ENCODE measurements around the gene UBAC2.

The UBAC2 gene

GRCh38 chr13:99305566-99305965 lies 104.9 kb downstream of the UBAC2 start:
- Histone ChIP-seq H3K4me2 (no peak overlapping the region), H3K36me3 (ENCODE audit: insufficient read depth) (no peaks in the 10 kb centered on the region), H2AFZ (ENCODE audit: low read depth) (no peak overlapping the region), H3K27me3 (ENCODE audit: insufficient read depth, low read depth) (no peaks in the 10 kb centered on the region), H4K20me1 (ENCODE audit: insufficient read depth) (no peaks in the 10 kb centered on the region), H3K9ac (no peak overlapping the region), H3K4me1 (ENCODE audit: low read depth, poor library complexity, severe bottlenecking) (no peaks in the 10 kb centered on the region), H3K4me3 (IDR thresholded peaks at IDR 0.05; ENCODE audit: insufficient read depth, low read depth, low read length) (no peak overlapping the region), H3K79me2 (ENCODE audit: insufficient read depth, low read depth) (no peaks in the 10 kb centered on the region), H3K27ac (no peak overlapping the region)
- TF ChIP-seq CTCF (conservative IDR thresholded peaks at IDR 0.05; ENCODE audit: low read depth, low read length), result no peak

- Histone ChIP-seq H3K4me2 (no peak within 1 kb of the TSS), H3K79me2 (ENCODE audit: insufficient read depth, low read depth) (no peaks in the 10 kb centered on the region), H4K20me1 (ENCODE audit: insufficient read depth) (no peaks in the 10 kb centered on the region), H3K27me3 (ENCODE audit: insufficient read depth, low read depth) (no peaks in the 10 kb centered on the region), H3K4me3 (IDR thresholded peaks at IDR 0.05; ENCODE audit: insufficient read depth, low read depth, low read length) (no peak within 1 kb of the TSS), H3K27ac (no peak within 1 kb of the TSS), H3K36me3 (ENCODE audit: insufficient read depth) (no peaks in the 10 kb centered on the region), H3K4me1 (ENCODE audit: low read depth, poor library complexity, severe bottlenecking) (no peaks in the 10 kb centered on the region), H3K9ac (no peak within 1 kb of the TSS), H2AFZ (ENCODE audit: low read depth) (no peak within 1 kb of the TSS)
- TF ChIP-seq CTCF (conservative IDR thresholded peaks at IDR 0.05; ENCODE audit: low read depth, low read length), result no peak
Observed at GRCh38 chr13:99307247-99307646, 106.6 kb downstream of the UBAC2 start, which contains the start of gene GPR183. Gene GPR183 (minus strand): TSS chr13:99307399. CDS start chr13:99296145, 11,254 bp downstream.

- no peaks in the 10 kb centered on the region for H3K36me3 ChIP-seq (ENCODE audit: insufficient read depth)
- H3K9ac ChIP-seq, result no peak overlapping the region
- H3K4me3 ChIP-seq (IDR thresholded peaks at IDR 0.05; ENCODE audit: insufficient read depth, low read depth, low read length), result no peak overlapping the region
- no peak overlapping the region for H3K27ac ChIP-seq
- H2AFZ ChIP-seq (ENCODE audit: low read depth), result no peak overlapping the region
- H3K4me2 ChIP-seq, result no peak overlapping the region
- H3K4me1 ChIP-seq (ENCODE audit: low read depth, poor library complexity, severe bottlenecking), result no peaks in the 10 kb centered on the region
- no peaks in the 10 kb centered on the region for H3K27me3 ChIP-seq (ENCODE audit: insufficient read depth, low read depth)
- no peaks in the 10 kb centered on the region for H4K20me1 ChIP-seq (ENCODE audit: insufficient read depth)
- no peaks in the 10 kb centered on the region for H3K79me2 ChIP-seq (ENCODE audit: insufficient read depth, low read depth)
- TF ChIP-seq CTCF (conservative IDR thresholded peaks at IDR 0.05; ENCODE audit: low read depth, low read length), result no peak
Observed at GRCh38 chr13:99307648-99308339, 107.1 kb downstream of the UBAC2 start.

- no peaks in the 10 kb centered on the region for H3K27me3 ChIP-seq (ENCODE audit: insufficient read depth, low read depth)
- H3K4me3 ChIP-seq (IDR thresholded peaks at IDR 0.05; ENCODE audit: insufficient read depth, low read depth, low read length), result no peak overlapping the region
- H3K4me2 ChIP-seq, result no peak overlapping the region
- H3K9ac ChIP-seq, result no peak overlapping the region
- TF ChIP-seq CTCF (conservative IDR thresholded peaks at IDR 0.05; ENCODE audit: low read depth, low read length), result no peak
- H3K36me3 ChIP-seq (ENCODE audit: insufficient read depth), result no peaks in the 10 kb centered on the region
- no peak overlapping the region for H3K27ac ChIP-seq
- H3K4me1 ChIP-seq (ENCODE audit: low read depth, poor library complexity, severe bottlenecking), result no peaks in the 10 kb centered on the region
- H3K79me2 ChIP-seq (ENCODE audit: insufficient read depth, low read depth), result no peaks in the 10 kb centered on the region
- H4K20me1 ChIP-seq (ENCODE audit: insufficient read depth), result no peaks in the 10 kb centered on the region
- no peak overlapping the region for H2AFZ ChIP-seq (ENCODE audit: low read depth)
Observed at GRCh38 chr13:99308471-99309087, 107.9 kb downstream of the UBAC2 start.
